GM18499 (cell line): ENCODE results near the gene EDN2.

Experiments used
- ATAC-seq: cut with Tn5 transposase; IDR thresholded peaks from one replicate; pipeline ENCODE4 v1.9.1; 2021; ENCODE audit warnings: moderate number of reproducible peaks; ENCODE audit not compliant: insufficient read depth, unreplicated experiment

EDN2 gene

GRCh38 chr1:41486371-41487125 lies 2.1 kb upstream of the EDN2 start:
- no peak for ATAC-seq

- no peak for ATAC-seq
Observed at GRCh38 chr1:41486053-41486370, 1.5 kb upstream of the EDN2 start.

- ATAC-seq: no peak
Observed at GRCh38 chr1:41485605-41486004, 1.1 kb upstream of the EDN2 start.

- ATAC-seq: no peak
Observed at GRCh38 chr1:41483960-41484401, 502 bp downstream of the EDN2 start.

GRCh38 chr1:41483001-41483850 lies 1.3 kb downstream of the EDN2 start:
- ATAC-seq: no peak

- no peak for ATAC-seq
Observed at GRCh38 chr1:41482001-41482765, 2.3 kb downstream of the EDN2 start.

GRCh38 chr1:41481109-41481775 lies 3.2 kb downstream of the EDN2 start:
- no peak for ATAC-seq

- no peak for ATAC-seq
Observed at GRCh38 chr1:41480204-41481108, 4.0 kb downstream of the EDN2 start.

GRCh38 chr1:41479808-41480160 lies 4.7 kb downstream of the EDN2 start:
- ATAC-seq: no peak

- no peak for ATAC-seq
Observed at GRCh38 chr1:41479000-41479807, 5.3 kb downstream of the EDN2 start.

- no peak for ATAC-seq
Observed at GRCh38 chr1:41478118-41478748, 6.2 kb downstream of the EDN2 start.

GRCh38 chr1:41476807-41477361 lies 7.6 kb downstream of the EDN2 start:
- no peak for ATAC-seq

- no peak for ATAC-seq
Observed at GRCh38 chr1:41475859-41476567, 8.5 kb downstream of the EDN2 start.

GRCh38 chr1:41475346-41475745 lies 9.1 kb downstream of the EDN2 start:
- ATAC-seq: no peak

GRCh38 chr1:41474490-41475271 lies 9.8 kb downstream of the EDN2 start:
- ATAC-seq: no peak

- no peak for ATAC-seq
Observed at GRCh38 chr1:41473738-41474362, 10.6 kb downstream of the EDN2 start.
